Omental fat pad (tissue), 4 donors: ENCODE measurements around the gene PARPBP. TPM values are rescaled to one million over a fixed set of nuclear protein-coding genes. Genes with fewer than 3 reads are reported as not detected.

Source experiments
- ATAC-seq: fragments of 150-250 bp; one replicate; pipeline ENCODE4 v1.9.1; 2016; ENCODE audit warnings: mild to moderate bottlenecking, moderate library complexity; ENCODE audit not compliant: low FRiP score
- DNase-seq: peaks from one replicate; pipeline ENCODE4 v3.0.0-alpha.2; 2019; ENCODE audit warnings: low spot score
- CTCF ChIP-seq, 3 donors: fragments of 450-650 bp; IDR thresholded peaks; one replicate each; pipeline ENCODE4 v1.5.1; 2016 to 2017; ENCODE audit warnings: antibody characterized with exemption in 3 of 3, mild to moderate bottlenecking in 3 of 3, moderate library complexity in 2 of 3
- total RNA-seq, 4 donors: library from RNA; depleted of rRNA; stranded (reverse); fragments of >200 nt; gene quantifications; one replicate each; pipeline ENCODE4 v1.1.0, GENCODE V29; 2016

PARPBP gene
- total RNA-seq, 4 donors from 2014 or later: 1.1 to 4.9 (median 1.3) TPM

DNA sequence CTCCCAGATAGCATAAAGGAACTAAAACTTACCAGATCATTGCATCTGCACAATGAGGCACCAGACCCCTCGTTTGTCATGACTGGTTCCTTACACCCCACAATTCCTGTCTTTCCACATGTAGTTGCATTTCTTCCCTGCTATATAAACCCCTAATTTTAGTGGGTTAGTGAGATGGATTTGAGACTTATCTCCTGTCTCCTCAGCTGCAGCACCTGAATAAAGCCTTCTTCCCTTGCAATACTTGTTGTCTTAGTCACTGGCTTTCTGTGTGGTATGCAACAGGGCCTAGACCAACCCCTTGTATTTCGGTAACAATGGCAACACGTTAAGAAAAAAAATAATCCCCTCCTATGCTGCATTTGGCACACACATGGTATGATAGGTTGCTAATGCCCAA lies 13.1 kb upstream of the PARPBP start:
- DNase-seq (no peak), ATAC-seq (no peak)
- no peak for TF ChIP-seq CTCF (IDR thresholded peaks at IDR 0.05)

DNA sequence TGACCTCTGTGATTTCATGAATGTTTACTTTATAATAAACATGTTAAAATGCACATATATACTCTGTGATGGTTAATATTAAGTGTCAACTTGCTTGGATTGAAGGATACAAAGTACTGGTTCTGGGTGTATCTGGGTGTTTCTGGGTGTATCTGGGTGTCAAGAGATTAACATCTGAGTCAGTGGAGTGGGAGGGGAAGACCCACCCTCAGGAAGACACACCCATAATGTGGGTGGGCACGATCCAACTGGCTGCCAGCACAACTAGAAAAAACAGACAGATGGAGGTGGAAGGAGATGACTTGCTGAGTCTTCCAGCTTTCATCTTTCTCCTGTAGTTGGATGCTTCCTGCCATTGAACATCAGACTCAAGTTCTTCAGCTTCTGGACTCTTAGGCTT lies 12.0 kb upstream of the PARPBP start:
- ATAC-seq (no peak), DNase-seq (no peak)
- TF ChIP-seq CTCF (IDR thresholded peaks at IDR 0.05): no peak

- TF ChIP-seq CTCF (IDR thresholded peaks at IDR 0.05): no peak
- ATAC-seq (no peak), DNase-seq (no peak)
Observed at GRCh38 chr12:102110782-102111181, 9.2 kb upstream of the PARPBP start.

GRCh38 chr12:102114212-102114611 lies 5.8 kb upstream of the PARPBP start:
- no peak for TF ChIP-seq CTCF (IDR thresholded peaks at IDR 0.05)
- ATAC-seq (no peak), DNase-seq (no peak)

DNA sequence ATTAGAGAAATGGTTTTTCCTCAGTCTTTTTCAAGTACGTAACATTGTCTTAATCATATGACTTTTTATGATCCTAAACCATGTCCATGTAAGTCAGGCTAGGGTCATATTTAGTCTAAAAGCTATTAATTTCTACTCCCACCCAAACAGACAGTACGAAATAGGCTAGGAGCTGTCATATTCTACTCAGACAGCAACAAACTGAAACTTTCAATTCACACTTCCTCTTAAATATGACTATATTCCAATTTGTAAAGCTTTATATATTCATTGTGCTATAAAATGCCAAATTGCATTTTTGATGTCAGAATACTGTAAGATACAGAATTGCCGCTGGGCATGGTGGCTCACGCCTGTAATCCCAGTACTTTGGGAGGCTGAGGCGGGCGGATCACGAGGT lies 3.6 kb upstream of the PARPBP start:
- DNase-seq: no peak
- TF ChIP-seq CTCF (IDR thresholded peaks at IDR 0.05): no peak
- ATAC-seq: no peak

GRCh38 chr12:102118874-102119273 lies 1.1 kb upstream of the PARPBP start:
- ATAC-seq (no peak), DNase-seq (no peak)
- no peak for TF ChIP-seq CTCF (IDR thresholded peaks at IDR 0.05)

- ATAC-seq: no peak
- DNase-seq: no peak
- no peak for TF ChIP-seq CTCF (IDR thresholded peaks at IDR 0.05)
Observed at GRCh38 chr12:102120564-102120873, 536 bp downstream of the PARPBP start.
